Hematopoietic multipotent progenitor cell treated with erythropoietin and hydrocortisone succinate and interleukin-3 and kit ligand, for 8 days (in vitro differentiated cells): ENCODE results near the gene CNFN.

Experiments
- DNase-seq: peaks from one replicate; pipeline ENCODE4 v3.0.0-alpha.2; 2015

CNFN gene, protein sequence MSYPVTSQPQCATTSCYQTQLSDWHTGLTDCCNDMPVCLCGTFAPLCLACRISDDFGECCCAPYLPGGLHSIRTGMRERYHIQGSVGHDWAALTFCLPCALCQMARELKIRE

GRCh38 chr19:42389899-42390298 is at the start of gene CNFN:
Gene CNFN (minus strand): TSS chr19:42390297. CDS start chr19:42389037, 1,260 bp downstream.
- no peak for DNase-seq

- no peak for DNase-seq
Observed at GRCh38 chr19:42436006-42436405, 45.9 kb upstream of the CNFN start.

GRCh38 chr19:42435316-42435715 is 45.2 kb upstream of the CNFN start:
- no peak for DNase-seq

- peak; percentile 73 for DNase-seq
Observed at GRCh38 chr19:42433503-42434260, 43.6 kb upstream of the CNFN start.

- DNase-seq, result no peak
Observed at GRCh38 chr19:42431486-42431885, 41.4 kb upstream of the CNFN start.

DNA sequence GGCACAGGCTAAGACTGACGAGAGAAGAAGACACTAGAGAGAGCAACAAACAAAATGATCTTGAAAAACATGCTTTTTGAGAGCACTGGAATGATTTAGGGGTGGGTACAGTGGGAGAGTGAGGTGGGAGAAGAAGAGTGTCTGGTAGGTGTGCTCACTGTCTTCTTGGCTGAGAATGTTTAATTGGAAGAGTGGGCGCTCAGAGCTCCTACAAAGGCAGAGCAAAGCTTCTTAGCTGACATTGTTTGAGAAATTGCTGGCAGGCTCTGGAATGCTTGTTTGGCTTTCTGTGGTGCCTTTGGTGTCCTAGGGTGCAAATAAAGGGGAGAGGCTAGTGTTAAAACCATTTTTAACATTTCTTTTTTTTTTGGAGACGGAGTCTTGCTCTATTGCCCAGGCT is 38.6 kb upstream of the CNFN start:
- no peak for DNase-seq

GRCh38 chr19:42427313-42427712 is 37.2 kb upstream of the CNFN start, which contains the start of gene LIPE:
Gene LIPE (minus strand): TSS chr19:42427388. CDS start chr19:42427149, 239 bp downstream.
- no peak for DNase-seq

DNA sequence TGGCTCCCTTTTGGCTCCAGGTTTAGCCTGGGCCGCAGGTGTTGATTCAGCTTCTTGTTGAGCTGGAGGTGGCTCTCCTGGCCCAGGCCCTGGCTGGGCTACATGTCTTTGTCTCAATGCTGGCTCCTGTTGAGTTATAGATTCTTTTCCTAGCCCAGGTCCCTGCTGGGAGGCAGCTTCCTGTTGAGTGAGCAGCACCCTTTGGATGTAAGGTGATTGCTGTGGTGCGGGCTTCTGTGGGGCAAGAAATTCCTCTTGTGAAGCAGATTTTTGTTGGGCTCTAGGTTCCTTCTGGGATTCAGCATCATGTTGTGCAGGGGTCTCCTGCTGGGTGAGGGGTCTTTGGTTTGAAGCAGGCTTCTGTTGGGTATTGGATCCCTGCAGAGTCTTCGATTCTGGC is 36.5 kb upstream of the CNFN start:
- no peak for DNase-seq

DNA sequence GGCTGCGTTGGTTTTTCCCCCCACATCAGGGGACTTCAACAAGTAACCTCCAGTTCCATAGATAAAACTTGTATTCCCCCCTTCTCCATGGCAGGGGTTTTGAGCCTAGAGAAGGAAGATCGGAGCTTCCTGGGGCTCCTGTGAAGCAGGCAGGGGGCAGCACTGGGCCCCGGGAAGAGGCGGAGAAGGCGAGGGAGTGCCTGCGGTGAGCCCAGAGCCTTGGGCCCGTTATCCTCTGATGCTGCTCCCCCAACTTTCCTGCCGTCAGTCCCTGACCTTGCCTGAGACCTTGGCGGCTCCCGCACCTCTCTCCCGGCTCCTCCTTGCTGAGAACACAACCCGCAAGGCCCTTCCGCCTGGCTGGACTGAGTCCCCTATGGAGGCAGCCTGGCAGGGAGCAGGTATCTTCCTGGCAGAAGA is 34.6 kb upstream of the CNFN start:
- DNase-seq, result no peak

- DNase-seq, result peak; percentile 20
Observed at GRCh38 chr19:42424345-42424707, 34.2 kb upstream of the CNFN start.

DNA sequence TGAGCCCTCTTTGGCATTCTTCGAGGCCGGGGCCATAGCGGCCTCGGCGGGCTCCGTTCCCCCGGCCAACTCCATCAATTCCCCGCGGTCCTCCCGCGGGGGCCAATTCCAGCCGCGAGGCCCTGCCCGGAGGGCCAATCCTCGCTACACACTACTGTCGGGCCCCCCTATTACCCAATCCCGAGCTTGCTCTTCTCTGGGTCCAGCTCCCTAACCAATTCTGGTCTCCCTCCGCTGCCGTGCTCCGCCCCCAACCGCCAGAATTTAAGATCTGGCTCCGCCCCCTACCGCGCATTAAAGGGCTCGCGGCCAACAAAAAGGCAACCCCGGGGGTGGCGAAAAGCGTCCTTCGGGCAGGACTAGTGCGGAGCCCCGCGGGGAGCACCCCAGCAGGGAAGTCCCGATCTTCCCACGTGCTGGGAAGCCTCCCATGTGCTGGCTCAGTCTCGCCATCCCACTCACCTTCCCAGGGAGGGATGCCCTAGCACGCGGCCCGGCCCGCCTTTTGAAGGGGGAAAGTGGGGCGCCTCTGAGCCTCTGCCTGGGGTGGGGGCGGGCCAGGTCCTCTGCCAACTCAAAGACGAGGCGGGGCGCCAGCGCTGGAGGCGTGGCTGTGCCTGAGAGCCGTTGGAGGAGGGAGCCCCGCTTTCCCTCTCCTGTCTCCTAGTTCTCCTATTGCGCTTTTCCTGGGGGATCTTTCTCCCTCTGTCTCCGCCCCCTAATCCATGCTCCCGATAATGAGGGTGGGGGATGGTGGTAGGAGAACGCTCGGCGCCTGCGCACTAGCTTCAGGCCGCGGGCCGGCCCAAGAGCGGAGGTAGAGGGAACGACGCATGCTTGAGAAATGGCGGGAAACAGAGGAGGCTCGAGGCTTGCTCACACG is 33.6 kb upstream of the CNFN start:
- peak; percentile 91 for DNase-seq

GRCh38 chr19:42422901-42423461 is 32.9 kb upstream of the CNFN start:
- DNase-seq, result peak; percentile 11

DNA sequence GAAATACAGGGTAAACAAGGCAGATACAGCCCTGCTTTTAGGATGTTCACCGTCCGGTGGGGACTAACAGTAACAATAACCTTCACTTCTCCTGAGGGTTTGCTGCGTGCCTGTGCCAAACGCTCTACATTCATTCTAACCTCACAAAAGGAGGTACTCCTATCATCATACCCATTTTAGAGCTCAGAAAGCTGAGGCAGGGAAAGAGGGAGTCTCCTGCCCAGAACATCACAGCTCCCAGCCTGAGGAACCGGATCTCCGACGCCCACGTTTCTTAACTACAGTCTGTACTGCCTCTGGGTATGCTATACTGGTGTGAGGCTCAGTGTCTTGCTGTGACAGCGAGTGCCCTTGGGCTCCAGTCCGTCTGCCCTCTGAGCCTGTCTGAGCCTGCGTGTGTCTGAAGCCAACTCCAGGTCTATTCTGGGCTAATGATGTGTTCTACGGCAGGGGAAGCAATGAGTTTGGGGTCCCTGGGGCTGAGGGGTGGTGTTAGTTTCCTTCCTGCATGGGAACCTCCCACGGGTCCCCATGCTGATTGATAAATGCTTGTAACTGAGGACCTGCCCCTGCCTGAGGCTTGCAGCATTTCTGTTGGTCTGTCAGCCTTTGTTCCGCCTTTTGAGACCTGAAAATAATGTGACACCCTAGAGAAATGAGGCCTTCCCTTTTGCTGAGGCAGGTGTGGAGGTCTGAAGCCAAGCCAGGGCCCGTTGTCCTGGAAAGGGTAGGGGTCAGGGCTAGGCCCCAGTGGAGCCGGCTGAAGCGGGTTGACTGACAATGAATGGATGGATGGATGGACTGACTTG is 32.2 kb upstream of the CNFN start:
- DNase-seq, result no peak

- DNase-seq, result peak; percentile 16
Observed at GRCh38 chr19:42421591-42422031, 31.5 kb upstream of the CNFN start.

- DNase-seq, result no peak
Observed at GRCh38 chr19:42421101-42421500, 31.0 kb upstream of the CNFN start.

DNA sequence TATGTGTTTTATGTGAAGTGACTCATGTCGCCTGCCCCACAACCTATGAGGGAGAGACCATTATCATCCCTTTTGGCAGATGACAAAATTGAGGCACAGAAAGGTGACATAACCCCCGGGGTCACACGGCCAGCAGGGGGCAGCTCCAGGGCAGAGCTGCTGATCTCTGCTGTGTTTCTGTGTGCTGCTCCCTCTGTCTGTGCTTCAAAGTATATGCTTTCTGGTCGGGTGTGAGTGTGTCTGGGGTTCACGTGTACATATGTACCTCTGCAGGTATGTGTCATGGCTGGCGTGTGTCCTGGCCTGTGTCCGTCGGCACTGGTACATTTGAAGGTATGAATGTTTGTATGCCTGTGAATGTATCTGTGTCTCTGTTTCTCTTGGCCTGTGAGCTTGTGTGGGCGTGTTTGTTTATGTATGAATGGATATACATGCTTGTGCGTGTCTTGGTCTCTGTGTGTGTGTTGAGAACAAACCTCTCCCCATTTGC is 30.0 kb upstream of the CNFN start:
- DNase-seq, result peak; percentile 82

DNA sequence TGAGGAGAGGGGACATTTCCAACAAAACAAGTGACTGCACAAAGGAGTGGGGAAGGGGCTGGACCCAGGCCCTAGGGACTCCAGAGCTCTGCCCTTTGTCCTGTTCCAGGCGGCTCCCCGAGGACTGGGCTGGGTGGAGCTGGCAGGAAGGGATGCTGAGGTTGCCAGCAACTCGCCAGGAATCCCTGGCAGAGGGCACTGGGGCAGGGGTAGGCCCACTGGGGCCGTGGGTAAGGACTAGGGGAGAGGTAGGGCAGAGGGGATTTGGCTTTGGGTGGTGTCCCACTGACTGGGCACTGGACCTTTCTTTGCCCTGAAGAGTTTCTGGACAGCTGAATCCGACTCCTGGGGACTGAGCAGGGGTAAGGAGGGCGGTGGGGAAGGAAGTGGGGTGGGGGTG is 29.2 kb upstream of the CNFN start:
- DNase-seq, result no peak

GRCh38 chr19:42412661-42413076 is 22.6 kb upstream of the CNFN start:
- DNase-seq, result no peak

DNA sequence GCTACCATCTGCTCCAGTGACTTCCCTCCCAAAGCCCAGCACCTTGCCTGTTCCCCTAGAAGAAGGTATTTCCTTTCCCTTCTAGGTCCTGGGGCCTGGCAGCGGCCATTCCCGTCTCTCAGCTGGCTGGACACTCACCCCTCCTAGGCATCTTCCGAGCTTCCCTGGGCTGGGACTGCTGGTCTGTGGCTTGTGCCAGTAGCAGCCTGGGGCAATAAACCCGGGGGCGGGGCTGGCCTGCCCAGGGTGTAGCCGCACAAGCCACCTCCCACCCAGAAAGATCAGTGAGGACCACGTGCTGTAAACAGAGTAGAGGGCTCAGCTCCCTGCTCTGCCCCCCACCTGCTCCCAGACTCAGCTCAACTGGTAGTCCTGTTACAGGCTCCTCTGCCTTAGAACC is 22.1 kb upstream of the CNFN start:
- DNase-seq, result no peak

- no peak for DNase-seq
Observed at GRCh38 chr19:42411581-42412178, 21.6 kb upstream of the CNFN start.

DNA sequence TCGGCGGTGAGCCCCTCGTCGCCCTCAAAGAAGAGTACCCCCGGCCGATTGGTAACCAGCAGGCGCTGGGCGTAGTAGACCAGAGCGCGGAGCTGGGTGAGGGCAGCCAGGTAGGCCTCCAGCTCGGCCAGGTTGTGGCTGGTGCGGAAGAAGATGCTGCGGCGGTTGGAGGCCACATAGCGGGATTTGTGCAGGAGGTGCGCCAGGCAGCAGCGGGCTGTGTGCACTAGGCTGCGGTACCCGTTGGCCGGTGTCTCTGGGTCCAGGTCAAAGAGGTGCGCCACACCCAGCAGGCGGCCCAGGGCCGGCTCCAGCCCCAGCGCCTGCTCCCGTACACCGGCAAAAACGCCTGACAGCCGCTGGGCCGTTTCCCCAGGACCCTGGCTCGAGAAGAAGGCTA is 20.3 kb upstream of the CNFN start:
- DNase-seq, result no peak

GRCh38 chr19:42409477-42409876 is 19.4 kb upstream of the CNFN start:
- DNase-seq, result no peak
